LNCAP (cell line): ENCODE results near the gene MAP3K5.

Source experiments
- CTCF ChIP-seq: fragments of 450-650 bp; IDR thresholded peaks from 2 replicates; pipeline ENCODE4 v1.5.1; 2017; ENCODE audit warnings: mild to moderate bottlenecking

MAP3K5 gene

GRCh38 chr6:136792410-136793262 is at the start of gene MAP3K5:
TSS of gene MAP3K5 (minus strand) at chr6:136792477. CDS start at chr6:136792157, 320 bp downstream.
- peak; percentile 69 for TF ChIP-seq CTCF

- no peak for TF ChIP-seq CTCF
Measured at GRCh38 chr6:136840276-136841001, 48.2 kb upstream of the MAP3K5 start.

GRCh38 chr6:136831873-136832562 is 39.7 kb upstream of the MAP3K5 start:
- no peak for TF ChIP-seq CTCF

GRCh38 chr6:136826216-136826615 is 33.9 kb upstream of the MAP3K5 start:
- TF ChIP-seq CTCF, result no peak

- TF ChIP-seq CTCF, result no peak
Measured at GRCh38 chr6:136823128-136823660, 30.9 kb upstream of the MAP3K5 start.

- peak; percentile 55 for TF ChIP-seq CTCF
Measured at GRCh38 chr6:136822376-136823127, 30.3 kb upstream of the MAP3K5 start, which contains the start of gene PEX7. TSS of gene PEX7 (plus strand) at chr6:136822592. CDS start at chr6:136822666, 74 bp downstream.

- TF ChIP-seq CTCF, result no peak
Measured at GRCh38 chr6:136822046-136822375, 29.7 kb upstream of the MAP3K5 start.
